HepG2 (cell line): ENCODE results near the gene UBC. TPM values are rescaled to one million over a fixed set of nuclear protein-coding genes. Genes with fewer than 3 reads are reported as not detected.

ENCODE experiments used
- ASH2L ChIP-seq: fragments of 300-600, 200-600 bp; sonication (generic); IDR thresholded peaks from 2 replicates; pipeline ENCODE4 v1.7.0; 2017; ENCODE audit warnings: low read depth, mild to moderate bottlenecking, moderate library complexity, mixed read lengths, low read length; ENCODE audit not compliant: insufficient read length
- DPF2 ChIP-seq: sonication (generic); formaldehyde crosslinking; IDR thresholded peaks from 2 replicates; pipeline ENCODE4 v1.4.0; 2020; ENCODE audit warnings: mild to moderate bottlenecking, low read depth, missing genetic modification reagents, borderline replicate concordance
- LCORL ChIP-seq, 2 experiments: fragments of 450-650 bp in 1 of 2; sonication (generic) in 1 of 2; formaldehyde crosslinking in 1 of 2; IDR thresholded peaks; 2 replicates each; pipeline versions ENCODE4 v1.5.0 to v1.6.1; 2017 to 2020; ENCODE audit warnings: antibody characterized with exemption in 1 of 2, missing genetic modification reagents in 1 of 2
- MAFF ChIP-seq: IDR thresholded peaks from 2 replicates; pipeline ENCODE4 v1.6.1; 2011; ENCODE audit warnings: low read depth, low read length, improper control_type of control experiment
- SIX4 ChIP-seq: sonication (generic); formaldehyde crosslinking; IDR thresholded peaks from 2 replicates; pipeline ENCODE4 v1.4.0; 2020; ENCODE audit warnings: missing genetic modification reagents
- ZIK1 ChIP-seq: sonication (generic); formaldehyde crosslinking; IDR thresholded peaks from 2 replicates; pipeline ENCODE4 v1.5.0; 2020; ENCODE audit warnings: mild to moderate bottlenecking, low read depth, missing genetic modification reagents, borderline replicate concordance
- ZNF709 ChIP-seq: sonication (generic); formaldehyde crosslinking; IDR thresholded peaks from 2 replicates; pipeline ENCODE4 v1.5.0; 2020; ENCODE audit warnings: mild to moderate bottlenecking, missing genetic modification reagents
- ZNF891 ChIP-seq: sonication (generic); formaldehyde crosslinking; IDR thresholded peaks from 2 replicates; pipeline ENCODE4 v1.5.0; 2020; ENCODE audit warnings: mild to moderate bottlenecking, missing genetic modification reagents
- polyA plus RNA-seq, 8 experiments: library from polyadenylated mRNA; depleted of rRNA in 3 of 8; stranded (reverse) in 7 of 8; unstranded in 1 of 8; fragments of >200 nt; fragmentation: Illumina TruSeq in 4 of 8; extraction: Trizol in 4 of 8; gene quantifications; 2 replicates each; pipeline versions ENCODE4 v1.2.1 to v1.2.3, GENCODE V29; 2011 to 2016; ENCODE audit warnings: low read depth in 4 of 8, missing spikeins in 1 of 8, mixed read lengths in 1 of 8; ENCODE audit not compliant: insufficient read depth in 1 of 8
- total RNA-seq, 5 experiments: library from RNA; depleted of rRNA; stranded (reverse); fragments of >200 nt; fragmentation: Illumina TruSeq; extraction: Trizol; gene quantifications; 2 replicates each; pipeline ENCODE4 v1.2.3, GENCODE V29; 2016; ENCODE audit warnings: low read depth in 1 of 5
- TF ChIP-seq, protein P1 (sequence below): sonication (generic); formaldehyde crosslinking; IDR thresholded peaks from 2 replicates; pipeline ENCODE4 v1.9.0; 2022; ENCODE audit warnings: missing genetic modification reagents, mild to moderate bottlenecking, borderline replicate concordance
- TF ChIP-seq, protein P2 (sequence below): sonication (generic); formaldehyde crosslinking; IDR thresholded peaks from 2 replicates; pipeline ENCODE4 v1.5.0; 2020; ENCODE audit warnings: mild to moderate bottlenecking, missing genetic modification reagents, borderline replicate concordance
- TF ChIP-seq, protein P3 (sequence below): IDR thresholded peaks from 2 replicates; pipeline ENCODE4 v1.6.1; 2016; ENCODE audit warnings: mild to moderate bottlenecking
- TF ChIP-seq, protein P4 (sequence below), 2 experiments: fragments of 450-650 bp in 1 of 2; sonication (generic) in 1 of 2; formaldehyde crosslinking in 1 of 2; IDR thresholded peaks; 2 replicates each; pipeline versions ENCODE4 v1.6.1 to v1.8.0; 2016 to 2022; ENCODE audit warnings: antibody characterized with exemption in 1 of 2, mild to moderate bottlenecking in 1 of 2, missing genetic modification reagents in 1 of 2

UBC gene
- total and polyA plus RNA-seq, 2 of the 13 experiments (the other 11 are each of a cell fraction or from before 2014, with no cell fraction given) = 805 to 1,432 TPM

DNA sequence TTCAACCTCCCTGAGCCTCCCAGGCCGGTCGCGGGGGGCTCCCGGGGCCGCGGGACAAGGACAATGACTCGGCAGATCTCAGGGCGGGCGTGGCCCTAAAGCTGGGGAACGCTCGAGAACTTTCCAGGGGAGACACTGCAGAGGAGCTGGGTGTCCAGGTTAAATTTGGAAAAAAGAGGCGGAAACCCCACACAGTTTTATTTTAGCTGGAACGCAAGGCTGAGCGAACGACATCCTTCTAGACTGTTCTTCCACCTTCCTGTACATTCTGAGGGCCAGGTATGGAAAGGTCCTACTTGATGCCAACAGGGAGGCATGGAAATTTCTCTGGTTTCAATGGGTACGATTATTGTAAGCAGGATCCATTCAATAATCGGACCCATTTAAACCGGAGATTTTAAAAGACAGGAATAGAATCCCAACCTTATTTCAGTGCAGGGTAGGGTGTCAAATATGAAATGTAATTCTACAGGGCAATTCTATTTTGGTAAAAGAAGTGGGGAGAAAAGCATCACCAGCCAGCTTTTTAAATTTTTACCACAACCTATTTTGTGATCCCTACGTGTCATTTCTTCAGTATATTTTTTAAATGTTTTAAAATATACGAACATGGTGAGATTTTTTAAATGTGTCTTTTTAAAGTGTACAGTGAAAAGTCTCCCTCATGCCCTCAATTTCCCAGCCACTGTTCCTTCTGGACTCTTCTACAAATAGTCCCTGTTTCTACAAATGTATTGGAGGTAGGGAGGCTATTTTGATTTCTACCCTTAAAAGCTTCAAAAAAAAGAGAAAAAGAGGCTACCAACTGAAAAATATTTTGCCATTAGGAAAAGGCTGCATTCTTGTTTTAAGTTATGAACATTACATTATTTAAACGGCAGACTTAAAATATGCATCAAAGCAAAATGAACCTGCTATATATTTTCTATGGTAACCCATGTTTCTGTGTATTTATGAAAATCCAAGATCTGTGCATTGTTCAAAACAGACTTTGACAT, 1.1 kb upstream of the UBC start (continued):
- TF ChIP-seq, protein P1, sequence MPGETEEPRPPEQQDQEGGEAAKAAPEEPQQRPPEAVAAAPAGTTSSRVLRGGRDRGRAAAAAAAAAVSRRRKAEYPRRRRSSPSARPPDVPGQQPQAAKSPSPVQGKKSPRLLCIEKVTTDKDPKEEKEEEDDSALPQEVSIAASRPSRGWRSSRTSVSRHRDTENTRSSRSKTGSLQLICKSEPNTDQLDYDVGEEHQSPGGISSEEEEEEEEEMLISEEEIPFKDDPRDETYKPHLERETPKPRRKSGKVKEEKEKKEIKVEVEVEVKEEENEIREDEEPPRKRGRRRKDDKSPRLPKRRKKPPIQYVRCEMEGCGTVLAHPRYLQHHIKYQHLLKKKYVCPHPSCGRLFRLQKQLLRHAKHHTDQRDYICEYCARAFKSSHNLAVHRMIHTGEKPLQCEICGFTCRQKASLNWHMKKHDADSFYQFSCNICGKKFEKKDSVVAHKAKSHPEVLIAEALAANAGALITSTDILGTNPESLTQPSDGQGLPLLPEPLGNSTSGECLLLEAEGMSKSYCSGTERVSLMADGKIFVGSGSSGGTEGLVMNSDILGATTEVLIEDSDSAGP = no peak
- no peak; the same call in 1 of the 2 replicates for TF ChIP-seq MAFF
- TF ChIP-seq, protein P2, sequence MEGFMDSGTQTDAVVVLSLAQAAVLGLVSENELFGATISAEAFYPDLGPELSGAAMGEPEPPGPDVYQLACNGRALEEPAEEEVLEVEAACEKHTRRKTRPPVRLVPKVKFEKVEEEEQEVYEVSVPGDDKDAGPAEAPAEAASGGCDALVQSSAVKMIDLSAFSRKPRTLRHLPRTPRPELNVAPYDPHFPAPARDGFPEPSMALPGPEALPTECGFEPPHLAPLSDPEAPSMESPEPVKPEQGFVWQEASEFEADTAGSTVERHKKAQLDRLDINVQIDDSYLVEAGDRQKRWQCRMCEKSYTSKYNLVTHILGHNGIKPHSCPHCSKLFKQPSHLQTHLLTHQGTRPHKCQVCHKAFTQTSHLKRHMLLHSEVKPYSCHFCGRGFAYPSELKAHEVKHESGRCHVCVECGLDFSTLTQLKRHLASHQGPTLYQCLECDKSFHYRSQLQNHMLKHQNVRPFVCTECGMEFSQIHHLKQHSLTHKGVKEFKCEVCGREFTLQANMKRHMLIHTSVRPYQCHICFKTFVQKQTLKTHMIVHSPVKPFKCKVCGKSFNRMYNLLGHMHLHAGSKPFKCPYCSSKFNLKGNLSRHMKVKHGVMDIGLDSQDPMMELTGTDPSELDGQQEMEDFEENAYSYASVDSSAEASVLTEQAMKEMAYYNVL = no peak
- TF ChIP-seq SIX4 (CRISPR knock-in tag) = no peak
- no peak for TF ChIP-seq ZNF891 (CRISPR knock-in tag)
- TF ChIP-seq ZNF709 (CRISPR knock-in tag) = no peak
- TF ChIP-seq, protein P3, sequence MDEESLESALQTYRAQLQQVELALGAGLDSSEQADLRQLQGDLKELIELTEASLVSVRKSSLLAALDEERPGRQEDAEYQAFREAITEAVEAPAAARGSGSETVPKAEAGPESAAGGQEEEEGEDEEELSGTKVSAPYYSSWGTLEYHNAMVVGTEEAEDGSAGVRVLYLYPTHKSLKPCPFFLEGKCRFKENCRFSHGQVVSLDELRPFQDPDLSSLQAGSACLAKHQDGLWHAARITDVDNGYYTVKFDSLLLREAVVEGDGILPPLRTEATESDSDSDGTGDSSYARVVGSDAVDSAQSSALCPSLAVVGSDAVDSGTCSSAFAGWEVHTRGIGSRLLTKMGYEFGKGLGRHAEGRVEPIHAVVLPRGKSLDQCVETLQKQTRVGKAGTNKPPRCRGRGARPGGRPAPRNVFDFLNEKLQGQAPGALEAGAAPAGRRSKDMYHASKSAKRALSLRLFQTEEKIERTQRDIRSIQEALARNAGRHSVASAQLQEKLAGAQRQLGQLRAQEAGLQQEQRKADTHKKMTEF (CRISPR knock-in tag) = no peak
- TF ChIP-seq DPF2 = no peak
- TF ChIP-seq, protein P4, sequence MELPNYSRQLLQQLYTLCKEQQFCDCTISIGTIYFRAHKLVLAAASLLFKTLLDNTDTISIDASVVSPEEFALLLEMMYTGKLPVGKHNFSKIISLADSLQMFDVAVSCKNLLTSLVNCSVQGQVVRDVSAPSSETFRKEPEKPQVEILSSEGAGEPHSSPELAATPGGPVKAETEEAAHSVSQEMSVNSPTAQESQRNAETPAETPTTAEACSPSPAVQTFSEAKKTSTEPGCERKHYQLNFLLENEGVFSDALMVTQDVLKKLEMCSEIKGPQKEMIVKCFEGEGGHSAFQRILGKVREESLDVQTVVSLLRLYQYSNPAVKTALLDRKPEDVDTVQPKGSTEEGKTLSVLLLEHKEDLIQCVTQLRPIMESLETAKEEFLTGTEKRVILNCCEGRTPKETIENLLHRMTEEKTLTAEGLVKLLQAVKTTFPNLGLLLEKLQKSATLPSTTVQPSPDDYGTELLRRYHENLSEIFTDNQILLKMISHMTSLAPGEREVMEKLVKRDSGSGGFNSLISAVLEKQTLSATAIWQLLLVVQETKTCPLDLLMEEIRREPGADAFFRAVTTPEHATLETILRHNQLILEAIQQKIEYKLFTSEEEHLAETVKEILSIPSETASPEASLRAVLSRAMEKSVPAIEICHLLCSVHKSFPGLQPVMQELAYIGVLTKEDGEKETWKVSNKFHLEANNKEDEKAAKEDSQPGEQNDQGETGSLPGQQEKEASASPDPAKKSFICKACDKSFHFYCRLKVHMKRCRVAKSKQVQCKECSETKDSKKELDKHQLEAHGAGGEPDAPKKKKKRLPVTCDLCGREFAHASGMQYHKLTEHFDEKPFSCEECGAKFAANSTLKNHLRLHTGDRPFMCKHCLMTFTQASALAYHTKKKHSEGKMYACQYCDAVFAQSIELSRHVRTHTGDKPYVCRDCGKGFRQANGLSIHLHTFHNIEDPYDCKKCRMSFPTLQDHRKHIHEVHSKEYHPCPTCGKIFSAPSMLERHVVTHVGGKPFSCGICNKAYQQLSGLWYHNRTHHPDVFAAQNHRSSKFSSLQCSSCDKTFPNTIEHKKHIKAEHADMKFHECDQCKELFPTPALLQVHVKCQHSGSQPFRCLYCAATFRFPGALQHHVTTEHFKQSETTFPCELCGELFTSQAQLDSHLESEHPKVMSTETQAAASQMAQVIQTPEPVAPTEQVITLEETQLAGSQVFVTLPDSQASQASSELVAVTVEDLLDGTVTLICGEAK (IDR thresholded peaks at IDR 0.05) = no peak
- TF ChIP-seq, protein P4 (CRISPR knock-in tag; IDR thresholded peaks at IDR 0.05) = no peak
- no peak for TF ChIP-seq ZIK1
- no peak for TF ChIP-seq ASH2L
- no peak for TF ChIP-seq LCORL (IDR thresholded peaks at IDR 0.05)
- no peak for TF ChIP-seq LCORL (CRISPR knock-in tag; IDR thresholded peaks at IDR 0.05)
